IMR-90 (cell line): Measurements from ENCODE around the gene CRISP2. TPM values are rescaled to one million over a fixed set of nuclear protein-coding genes. Genes with fewer than 3 reads are reported as not detected.

Source experiments
- ATAC-seq: fragments of 200-7000 bp; cut with Tn5 transposase; 2 replicates; pipeline ENCODE4 v1.9.1; 2020; ENCODE audit warnings: low read depth, mild to moderate bottlenecking, moderate library complexity
- BruUV-seq: library from RNA; stranded (reverse); fragments of 400-500 nt; replicated peaks from 2 replicates; lab custom pipeline; 2021; lab: Mats Ljungman, UMichigan
- CTCF ChIA-PET: fragments of 300-600 bp; formaldehyde crosslinking; extraction: SDS; loops from one replicate; lab custom pipeline; 2021; ENCODE audit warnings: antibody characterized with exemption; lab: Yijun Ruan, JAX
- POLR2A ChIA-PET: fragments of 300-600 bp; sonication (Branson Sonifier 250); formaldehyde crosslinking; loops from one replicate; lab custom pipeline; 2022; ENCODE audit warnings: antibody characterized with exemption; ENCODE audit not compliant: unreplicated experiment; lab: Charles Lee
- DNase-seq: peaks from one replicate; pipeline ENCODE4 v3.0.0; 2013
- H2AFZ ChIP-seq: replicated peaks from 2 replicates; pipeline ENCODE3; 2013; ENCODE audit warnings: low read length, mild to moderate bottlenecking; ENCODE audit not compliant: poor library complexity
- H2AK5ac ChIP-seq: 2 replicates; pipeline ENCODE4 v1.6.1; 2013; ENCODE audit warnings: low read depth, low read length, inconsistent platforms
- H2AK9ac ChIP-seq: replicated peaks from 2 replicates; pipeline ENCODE3; 2013; ENCODE audit warnings: mild to moderate bottlenecking, low read depth, low read length, moderate library complexity; ENCODE audit not compliant: poor library complexity
- H2BK120ac ChIP-seq: 2 replicates; pipeline ENCODE4 v1.6.1; 2013; ENCODE audit warnings: low read depth, low read length, inconsistent platforms
- H2BK15ac ChIP-seq: 3 replicates; pipeline ENCODE4 v1.6.1; 2013; ENCODE audit warnings: low read depth, low read length, inconsistent platforms
- H2BK20ac ChIP-seq: 2 replicates; pipeline ENCODE4 v1.6.1; 2013; ENCODE audit warnings: low read depth, mild to moderate bottlenecking, inconsistent platforms, low read length, moderate library complexity
- H2BK5ac ChIP-seq: 2 replicates; pipeline ENCODE4 v1.6.1; 2013; ENCODE audit warnings: mild to moderate bottlenecking, low read depth, low read length, inconsistent platforms; ENCODE audit not compliant: poor library complexity, severe bottlenecking
- H3K14ac ChIP-seq: replicated peaks from 2 replicates; pipeline ENCODE4 v1.6.1; 2013; ENCODE audit warnings: low read depth, low read length, inconsistent platforms
- H3K18ac ChIP-seq: 2 replicates; pipeline ENCODE4 v1.6.1; 2013; ENCODE audit warnings: low read depth, low read length, control low read depth
- H3K23ac ChIP-seq: 2 replicates; pipeline ENCODE4 v1.6.1; 2013; ENCODE audit warnings: low read depth, low read length, inconsistent platforms
- H3K27ac ChIP-seq: 2 replicates; pipeline ENCODE4 v1.5.1; 2013; ENCODE audit warnings: mild to moderate bottlenecking, control low read depth, low read length; ENCODE audit not compliant: insufficient read depth
- H3K27me3 ChIP-seq: 2 replicates; pipeline ENCODE4 v1.6.1; 2013; ENCODE audit warnings: low read length; ENCODE audit not compliant: control insufficient read depth, insufficient read depth
- H3K36me3 ChIP-seq: 2 replicates; pipeline ENCODE4 v1.6.1; 2013; ENCODE audit warnings: low read length, mixed read lengths; ENCODE audit not compliant: control insufficient read depth, insufficient read depth
- H3K4ac ChIP-seq: 2 replicates; pipeline ENCODE4 v1.6.1; 2013; ENCODE audit warnings: low read depth, low read length, inconsistent platforms
- H3K4me1 ChIP-seq: 2 replicates; pipeline ENCODE4 v1.6.1; 2013; ENCODE audit warnings: low read length, mixed read lengths; ENCODE audit not compliant: control insufficient read depth, insufficient read depth
- H3K4me2 ChIP-seq: 2 replicates; pipeline ENCODE4 v1.6.1; 2013; ENCODE audit warnings: low read depth, mild to moderate bottlenecking, control low read depth, low read length, moderate library complexity
- H3K4me3 ChIP-seq: 2 replicates; pipeline ENCODE4 v1.5.1; 2013; ENCODE audit warnings: low read depth, mild to moderate bottlenecking, control low read depth, low read length, moderate library complexity; ENCODE audit not compliant: insufficient read depth
- H3K56ac ChIP-seq: 2 replicates; pipeline ENCODE4 v1.6.1; 2013; ENCODE audit warnings: low read length, inconsistent platforms; ENCODE audit not compliant: insufficient read depth; ENCODE audit errors: extremely low read depth
- H3K79me1 ChIP-seq, 2 experiments: 2 replicates each; pipeline ENCODE4 v1.6.1; 2013; ENCODE audit warnings: low read length in 2 of 2, inconsistent platforms in 1 of 2, low read depth in 1 of 2
- H3K9ac ChIP-seq: 2 replicates; pipeline ENCODE4 v1.6.1; 2013; ENCODE audit warnings: low read depth, low read length, control low read depth
- H3K9me1 ChIP-seq: 2 replicates; pipeline ENCODE4 v1.6.1; 2013; ENCODE audit warnings: low read length, inconsistent platforms; ENCODE audit not compliant: insufficient read depth
- H3K9me3 ChIP-seq: 2 replicates; pipeline ENCODE4 v1.6.1; 2013; ENCODE audit warnings: low read length; ENCODE audit not compliant: control insufficient read depth, insufficient read depth
- H4K20me1 ChIP-seq: 2 replicates; pipeline ENCODE4 v1.6.1; 2013; ENCODE audit warnings: low read length, inconsistent platforms; ENCODE audit not compliant: insufficient read depth
- H4K5ac ChIP-seq: 2 replicates; pipeline ENCODE4 v1.6.1; 2013; ENCODE audit warnings: mild to moderate bottlenecking, low read depth, low read length, control low read depth
- H4K8ac ChIP-seq, 2 experiments: 2 replicates each; pipeline ENCODE4 v1.6.1; 2013; ENCODE audit warnings: low read depth in 2 of 2, low read length in 2 of 2, control low read depth in 1 of 2, inconsistent platforms in 1 of 2
- H4K91ac ChIP-seq: 2 replicates; pipeline ENCODE4 v1.6.1; 2013; ENCODE audit warnings: low read depth, low read length, inconsistent platforms; ENCODE audit not compliant: insufficient read depth
- CEBPB ChIP-seq: IDR thresholded peaks from 2 replicates; pipeline ENCODE4 v1.6.1; 2012; ENCODE audit warnings: low read depth, low read length, improper control_type of control experiment
- NFE2L2 ChIP-seq: fragments of 150-350 bp; IDR thresholded peaks from 2 replicates; pipeline ENCODE4 v1.6.1; 2016; ENCODE audit warnings: low read depth, mild to moderate bottlenecking, low read length
- WGBS, 2 experiments: methylation state at CpG; one replicate each; pipeline versions ENCODE4 v1.1.5 to v1.1.7; 2013; ENCODE audit warnings: missing lambda C conversion rate in 2 of 2; ENCODE audit not compliant: insufficient read length in 1 of 2; ENCODE audit errors: extremely low coverage in 2 of 2; 5-methylcytosine and 5-hydroxymethylcytosine counted together
- dilution Hi-C: fragments of 300-500 bp; cut with HindIII; formaldehyde crosslinking; loops from one replicate; pipeline ENCODE4 v1.14.3; 2018; ENCODE audit warnings: low sequenced_read_pairs; ENCODE audit not compliant: unreplicated experiment
- in situ Hi-C: fragments of 300-500 bp; cut with MboI; formaldehyde crosslinking; loops from 3 replicates; pipeline ENCODE4 v1.14.3; 2019; ENCODE audit warnings: low sequenced_read_pairs, inconsistent platforms, mixed read lengths
- intact Hi-C: fragments of 100-400 bp; cut with micrococcal nuclease; formaldehyde crosslinking; loops from 2 replicates; pipeline ENCODE4 v1.10.0; 2022
- polyA plus RNA-seq, 3 experiments: library from polyadenylated mRNA; depleted of rRNA; stranded (reverse); fragments of >200 nt; gene quantifications; 2 replicates each; pipeline ENCODE4 v1.2.3, GENCODE V29; 2012; ENCODE audit warnings: low replicate concordance in 1 of 3
- total RNA-seq: library from RNA; depleted of rRNA; stranded (reverse); fragments of >200 nt; gene quantifications from 2 replicates; pipeline ENCODE4 v1.2.3, GENCODE V29; 2012

The CRISP2 gene
- total and polyA plus RNA-seq, 2 of the 4 experiments (the other 2 are of a cell fraction): not detected

DNA sequence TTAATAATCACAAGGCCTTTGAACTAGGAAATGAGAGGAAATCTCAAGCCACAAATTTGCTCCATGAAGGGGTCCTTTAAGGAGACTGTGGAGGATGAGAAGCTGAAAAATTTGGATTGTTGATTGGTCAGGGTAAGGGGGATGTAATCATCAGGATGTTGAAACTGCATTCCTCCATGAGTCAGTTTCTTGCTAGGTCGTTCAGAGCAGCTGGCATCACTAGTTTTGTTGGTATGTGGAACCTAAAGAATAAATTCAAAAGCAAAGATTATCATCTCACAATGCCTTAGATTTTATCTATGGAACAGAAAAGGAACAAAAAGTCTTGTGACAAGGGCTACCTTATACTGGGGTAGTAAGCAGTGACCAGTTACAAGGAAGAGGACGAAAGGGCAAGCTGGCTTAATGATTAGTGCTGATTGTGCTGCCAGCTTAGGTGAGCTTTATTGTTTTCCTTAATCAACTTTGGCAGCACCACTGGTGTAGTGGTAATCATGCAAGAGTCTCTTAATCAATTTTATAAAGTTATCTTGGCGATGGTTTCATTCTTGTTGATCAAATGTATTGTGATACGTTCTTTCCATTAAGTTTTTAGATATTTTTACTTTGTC is 36.6 kb downstream of the CRISP2 start:
- H3K18ac ChIP-seq: no peak overlapping the region
- no peak overlapping the region for H4K91ac ChIP-seq
- TF ChIP-seq NFE2L2: no peak
- TF ChIP-seq CEBPB: peak; percentile 42; the same call in 1 of the 2 replicates
- H3K23ac ChIP-seq: no peak overlapping the region
- DNase-seq (peak; percentile 51), ATAC-seq (no peak; the same call in 1 of the 2 replicates)
- no peak overlapping the region for H3K4ac ChIP-seq
- no peak overlapping the region for H3K56ac ChIP-seq
- H3K9ac ChIP-seq: no peak overlapping the region
- no CpG with 5 or more reads among the region's 4 CpGs for WGBS, 2 experiments
- no peak overlapping the region for H3K4me2 ChIP-seq
- no peaks in the 10 kb centered on the region for H3K9me3 ChIP-seq
- H3K4me3 ChIP-seq: no peak overlapping the region
- no peak overlapping the region for H2BK20ac ChIP-seq
- H2BK120ac ChIP-seq: no peak overlapping the region
- no peak overlapping the region for H2BK5ac ChIP-seq
- no peaks in the 10 kb centered on the region for H3K9me1 ChIP-seq
- no peak overlapping the region for H3K14ac ChIP-seq
- H2AK9ac ChIP-seq: no peak overlapping the region
- no peak overlapping the region for H4K8ac ChIP-seq
- no peaks in the 10 kb centered on the region for H3K27me3 ChIP-seq
- dilution Hi-C loops (no loop called here), intact Hi-C loops (no loop called here), in situ Hi-C loops (no loop called here)
- H3K79me1 ChIP-seq: no peaks in the 10 kb centered on the region
- no peak overlapping the region for H2AK5ac ChIP-seq
- ChIA-PET POLR2A (no interaction called here), CTCF (no interaction called here)
- no peak overlapping the region for H2BK15ac ChIP-seq
- BruUV-seq: no TSS peak
- H3K36me3 ChIP-seq: no peaks in the 10 kb centered on the region
- no peaks in the 10 kb centered on the region for H3K4me1 ChIP-seq
- H2AFZ ChIP-seq: no peak overlapping the region
- H4K20me1 ChIP-seq: no peaks in the 10 kb centered on the region
- no peak overlapping the region for H3K27ac ChIP-seq
- no peak overlapping the region for H4K5ac ChIP-seq
